GM19351 (cell line): ENCODE measurements around the gene FLT3LG.
A peak's percentile ranks its signal among the peaks of the same experiment; 100 is the strongest.

Experiments
- ATAC-seq: cut with Tn5 transposase; IDR thresholded peaks from one replicate; pipeline ENCODE4 v1.9.1; 2021; ENCODE audit warnings: mild to moderate bottlenecking, moderate library complexity; ENCODE audit not compliant: unreplicated experiment

Gene FLT3LG

DNA sequence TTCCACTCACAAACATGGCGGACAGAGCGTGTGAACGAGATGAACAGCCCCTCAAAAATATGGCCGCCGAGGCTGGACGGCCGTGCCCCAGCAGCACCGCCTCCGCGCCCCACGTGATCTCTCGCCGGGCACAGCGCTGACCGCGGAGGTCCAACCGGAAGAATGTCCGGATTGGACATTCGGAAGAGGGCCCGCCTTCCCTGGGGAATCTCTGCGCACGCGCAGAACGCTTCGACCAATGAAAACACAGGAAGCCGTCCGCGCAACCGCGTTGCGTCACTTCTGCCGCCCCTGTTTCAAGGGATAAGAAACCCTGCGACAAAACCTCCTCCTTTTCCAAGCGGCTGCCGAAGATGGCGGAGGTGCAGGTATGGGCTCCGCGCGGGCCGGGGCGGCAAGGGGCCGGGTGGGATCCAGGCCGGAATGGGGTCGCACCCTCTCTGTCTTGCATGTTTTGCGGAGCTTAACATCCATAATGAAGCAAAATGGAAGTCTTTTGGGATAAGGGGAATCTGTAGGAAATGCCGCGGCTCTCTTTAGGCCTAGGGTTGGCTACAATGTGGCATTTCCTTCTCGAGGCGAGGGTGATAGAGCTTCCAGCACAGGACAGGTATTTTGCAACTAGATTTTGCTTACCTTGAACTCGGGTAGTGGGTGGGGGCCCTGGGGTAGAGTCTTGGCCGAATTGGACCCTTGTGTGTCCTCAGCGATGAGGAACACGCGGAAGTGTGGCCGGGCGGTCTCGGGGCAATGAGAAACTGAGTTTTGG lies 13.4 kb downstream of the FLT3LG start, which contains the start of gene RPL13A:
RPL13A (plus strand) TSS at position 332 of the 769 bp plus-strand sequence; CDS start at position 354, 22 bp downstream.
- peak; percentile 90 for ATAC-seq

DNA sequence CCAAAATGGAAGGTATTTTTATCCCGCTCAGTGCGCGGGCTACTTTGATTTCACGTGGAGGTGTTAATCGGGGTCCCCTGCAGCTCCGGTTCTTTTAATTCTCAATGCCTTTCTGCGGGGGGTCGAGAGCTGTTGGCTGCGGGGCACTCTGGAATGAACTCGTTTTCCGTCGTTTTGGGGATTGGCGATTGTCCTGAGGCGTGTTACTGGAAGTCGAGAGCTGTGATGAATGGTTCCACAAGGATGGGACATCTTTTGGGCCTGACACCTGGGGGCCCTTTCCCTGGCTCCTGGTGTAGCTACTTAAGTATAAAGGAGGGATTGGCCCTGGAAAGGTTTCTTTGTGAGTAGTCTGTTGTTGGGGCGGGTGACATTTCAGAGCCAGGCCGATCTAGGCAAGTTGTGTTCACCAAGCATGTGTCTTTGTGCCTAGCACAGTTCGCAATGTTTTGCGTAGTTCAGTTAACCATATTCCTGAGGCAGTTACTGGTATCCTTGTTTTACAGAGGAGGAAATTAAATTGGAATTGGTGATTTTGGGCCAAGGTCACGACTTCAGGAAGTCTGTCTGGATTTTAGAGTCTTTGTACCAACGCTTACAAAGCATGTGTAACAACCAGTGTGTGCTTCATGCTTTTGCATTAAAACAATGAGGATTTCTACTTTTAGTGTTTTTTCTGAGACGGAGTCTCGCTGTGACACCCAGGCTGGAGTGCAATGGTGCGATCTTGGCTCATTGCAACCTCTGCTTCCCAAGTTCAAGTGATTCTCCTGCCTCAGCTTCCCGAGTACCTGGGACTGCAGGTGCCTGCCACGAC lies 14.2 kb downstream of the FLT3LG start:
- no peak for ATAC-seq

DNA sequence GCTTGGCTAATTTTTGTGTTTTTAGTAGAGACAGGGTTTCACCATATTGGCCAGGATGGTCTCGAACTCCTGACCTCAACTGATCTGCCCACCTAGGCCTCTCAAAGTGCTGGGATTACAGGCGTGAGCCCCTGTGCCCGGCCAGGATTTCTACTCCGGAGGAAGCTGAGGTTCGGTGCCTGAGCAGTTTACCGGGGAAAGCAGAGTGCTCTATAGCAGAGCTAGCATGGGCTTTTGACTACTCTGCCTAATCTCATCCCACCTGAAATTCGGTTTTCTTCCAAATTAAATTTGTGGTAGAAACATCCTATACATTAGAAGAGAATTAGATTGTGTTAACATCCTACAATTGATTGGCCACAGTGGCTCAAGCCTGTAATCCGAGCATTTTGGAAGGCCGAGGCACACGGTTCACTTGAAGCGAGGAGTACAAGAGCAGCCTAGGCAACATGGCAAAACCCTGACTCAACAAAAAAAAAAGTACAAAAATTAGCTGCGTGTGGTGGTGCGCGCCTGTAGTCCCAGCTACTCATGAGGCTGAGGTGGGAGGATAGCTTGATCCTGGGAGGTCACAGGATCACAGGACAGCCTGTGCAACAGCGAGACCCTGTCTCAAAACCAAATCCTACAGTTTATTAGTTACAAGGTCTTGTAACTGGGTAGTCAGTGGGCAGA lies 15.0 kb downstream of the FLT3LG start:
- no peak for ATAC-seq

DNA sequence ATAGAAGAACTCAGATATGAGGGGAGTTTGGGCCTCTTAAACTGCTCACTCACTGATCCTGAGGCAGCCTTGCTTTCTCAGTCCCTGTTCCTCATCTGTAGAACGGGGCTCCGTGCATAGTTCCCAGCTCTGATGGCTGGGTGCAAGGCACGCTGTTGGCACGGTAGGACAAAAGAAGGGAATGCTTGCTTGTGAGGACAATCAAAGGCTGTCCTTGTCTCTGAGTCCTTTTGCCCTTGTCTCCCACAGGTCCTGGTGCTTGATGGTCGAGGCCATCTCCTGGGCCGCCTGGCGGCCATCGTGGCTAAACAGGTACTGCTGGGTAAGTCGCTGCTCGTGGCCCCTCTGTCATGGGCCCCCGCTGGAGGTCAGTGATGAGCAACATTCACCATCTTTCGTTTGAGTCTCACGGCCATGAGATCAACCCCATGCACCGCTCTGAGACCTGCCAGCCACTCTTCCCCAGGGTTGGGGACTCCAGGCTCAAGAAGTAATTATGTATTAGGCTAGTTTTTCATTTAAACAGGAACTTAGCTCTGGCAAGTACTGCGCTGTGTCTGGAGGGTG lies 15.7 kb downstream of the FLT3LG start:
- no peak for ATAC-seq

DNA sequence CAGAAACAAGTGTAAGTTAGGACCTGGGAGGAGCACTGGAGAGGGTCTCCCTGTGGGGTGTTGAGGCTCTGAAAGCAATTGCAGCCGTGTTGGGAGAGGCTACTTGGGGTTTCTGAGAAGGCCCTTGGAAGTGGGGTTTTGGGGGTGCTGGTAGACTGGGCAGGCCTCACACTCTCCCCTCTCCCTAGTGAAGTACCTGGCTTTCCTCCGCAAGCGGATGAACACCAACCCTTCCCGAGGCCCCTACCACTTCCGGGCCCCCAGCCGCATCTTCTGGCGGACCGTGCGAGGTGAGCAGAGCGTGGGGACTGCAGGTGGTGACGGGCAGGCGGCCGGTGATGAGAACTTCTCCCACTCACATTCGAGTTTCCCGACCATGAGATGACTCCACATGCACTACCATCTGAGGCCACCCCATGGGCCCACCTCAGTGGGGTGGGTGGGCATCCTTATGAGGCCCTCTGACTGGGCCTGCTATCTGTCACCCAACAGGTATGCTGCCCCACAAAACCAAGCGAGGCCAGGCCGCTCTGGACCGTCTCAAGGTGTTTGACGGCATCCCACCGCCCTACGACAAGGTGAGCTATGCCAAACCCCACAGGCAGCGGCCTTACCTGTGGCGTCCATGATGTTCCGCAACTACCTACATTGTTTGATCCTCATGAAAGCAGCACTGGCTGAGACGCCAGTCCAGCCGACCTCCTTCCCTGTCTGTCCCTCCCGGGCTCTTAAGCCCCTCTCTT lies 16.4 kb downstream of the FLT3LG start:
- no peak for ATAC-seq

DNA sequence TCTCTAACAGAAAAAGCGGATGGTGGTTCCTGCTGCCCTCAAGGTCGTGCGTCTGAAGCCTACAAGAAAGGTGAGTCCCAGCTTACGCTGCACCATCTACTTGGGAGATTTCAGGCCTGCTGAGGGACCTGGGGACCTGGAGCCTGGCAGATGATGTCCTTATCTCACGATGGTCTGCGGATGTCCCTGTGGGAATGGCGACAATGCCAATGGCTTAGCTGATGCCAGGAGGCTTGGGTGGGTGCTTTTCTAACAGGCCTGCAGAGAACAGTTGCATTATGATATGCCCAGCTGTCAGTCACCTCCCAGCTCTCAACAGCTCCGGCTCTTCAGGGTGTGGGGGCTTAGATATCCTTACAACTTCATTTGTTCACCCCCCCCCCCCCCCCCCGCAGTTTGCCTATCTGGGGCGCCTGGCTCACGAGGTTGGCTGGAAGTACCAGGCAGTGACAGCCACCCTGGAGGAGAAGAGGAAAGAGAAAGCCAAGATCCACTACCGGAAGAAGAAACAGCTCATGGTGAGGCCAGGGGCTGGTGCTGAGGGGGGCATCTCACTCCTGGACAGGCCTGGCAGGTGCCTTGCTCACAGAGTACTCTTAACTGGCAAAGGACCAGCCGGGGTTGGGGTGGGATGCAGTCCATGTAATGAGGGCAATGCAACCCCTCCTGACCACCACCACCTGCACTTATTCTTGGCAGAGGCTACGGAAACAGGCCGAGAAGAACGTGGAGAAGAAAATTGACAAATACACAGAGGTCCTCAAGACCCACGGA lies 17.2 kb downstream of the FLT3LG start:
- no peak for ATAC-seq

DNA sequence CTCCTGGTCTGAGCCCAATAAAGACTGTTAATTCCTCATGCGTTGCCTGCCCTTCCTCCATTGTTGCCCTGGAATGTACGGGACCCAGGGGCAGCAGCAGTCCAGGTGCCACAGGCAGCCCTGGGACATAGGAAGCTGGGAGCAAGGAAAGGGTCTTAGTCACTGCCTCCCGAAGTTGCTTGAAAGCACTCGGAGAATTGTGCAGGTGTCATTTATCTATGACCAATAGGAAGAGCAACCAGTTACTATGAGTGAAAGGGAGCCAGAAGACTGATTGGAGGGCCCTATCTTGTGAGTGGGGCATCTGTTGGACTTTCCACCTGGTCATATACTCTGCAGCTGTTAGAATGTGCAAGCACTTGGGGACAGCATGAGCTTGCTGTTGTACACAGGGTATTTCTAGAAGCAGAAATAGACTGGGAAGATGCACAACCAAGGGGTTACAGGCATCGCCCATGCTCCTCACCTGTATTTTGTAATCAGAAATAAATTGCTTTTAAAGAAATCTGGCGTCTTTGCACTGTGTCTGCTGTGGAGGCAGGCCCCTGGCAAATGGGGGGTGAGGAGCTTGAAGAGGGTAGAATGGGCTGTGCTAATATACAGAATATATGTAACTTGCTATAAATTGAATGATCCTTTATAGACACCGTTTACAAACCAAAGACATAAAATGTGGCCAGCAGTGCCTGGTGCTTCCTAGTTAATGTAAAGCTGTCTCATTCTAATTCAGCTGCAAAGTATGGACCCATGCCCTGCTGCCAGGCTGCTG lies 18.0 kb downstream of the FLT3LG start:
- ATAC-seq = no peak

DNA sequence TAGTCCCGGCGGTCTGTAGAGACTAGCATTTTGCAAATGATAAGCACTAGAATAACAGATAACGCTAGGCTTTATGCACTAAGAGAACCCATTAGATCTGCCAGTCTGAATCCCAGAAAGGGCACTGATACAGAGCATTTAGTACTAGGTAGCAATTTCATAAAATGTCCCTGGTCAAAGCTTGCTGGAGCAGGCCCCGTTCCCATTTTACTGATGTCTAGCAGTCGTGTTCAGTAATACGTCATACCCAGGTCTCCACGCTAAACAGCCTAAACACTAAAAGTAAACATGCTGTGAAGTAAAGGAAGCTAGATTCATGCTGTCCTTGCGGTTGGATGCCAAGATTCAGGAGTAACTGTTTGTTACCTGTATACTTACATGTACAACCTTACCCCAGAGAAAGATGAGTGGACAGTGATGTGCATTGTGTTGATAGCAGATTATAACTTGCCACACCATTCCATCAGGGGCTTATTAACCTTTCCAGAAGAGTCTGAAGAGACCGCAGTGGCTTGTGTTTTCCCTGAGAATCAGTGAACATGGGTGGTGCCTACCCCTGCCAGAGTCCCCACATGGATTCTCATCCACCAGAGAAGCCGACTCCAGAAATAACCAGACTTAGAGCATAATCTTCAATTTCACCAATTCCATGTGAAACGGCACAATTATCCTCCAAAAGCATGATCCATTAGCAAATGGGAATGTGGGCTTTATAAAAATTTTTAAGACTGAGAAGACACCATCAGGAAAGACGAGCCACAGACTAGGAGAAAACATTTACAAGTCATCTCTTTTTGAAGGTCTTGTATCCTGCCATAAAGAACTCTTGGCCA lies 18.8 kb downstream of the FLT3LG start:
- no peak for ATAC-seq

DNA sequence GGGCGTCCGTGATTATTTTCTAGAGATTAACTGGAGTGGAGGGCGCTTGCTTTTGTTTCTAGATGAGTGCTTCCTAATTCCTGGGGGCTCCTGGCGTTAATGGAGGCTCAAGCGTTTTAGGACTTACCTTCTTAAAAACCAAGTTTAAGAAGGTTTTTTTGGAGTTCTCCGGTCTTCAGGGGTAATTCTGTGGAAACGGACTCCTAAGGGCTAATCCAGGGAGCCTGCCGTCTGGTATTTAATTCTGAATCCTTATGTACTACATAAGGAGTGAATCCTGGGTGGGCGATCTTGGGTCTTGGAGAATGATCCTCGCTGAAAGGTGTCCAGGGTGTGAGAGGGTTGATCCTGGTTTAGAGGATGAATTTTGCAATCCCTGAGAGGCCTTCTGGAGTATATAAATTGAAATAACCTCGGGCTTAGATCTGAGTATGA lies 22.6 kb downstream of the FLT3LG start:
- ATAC-seq = no peak

DNA sequence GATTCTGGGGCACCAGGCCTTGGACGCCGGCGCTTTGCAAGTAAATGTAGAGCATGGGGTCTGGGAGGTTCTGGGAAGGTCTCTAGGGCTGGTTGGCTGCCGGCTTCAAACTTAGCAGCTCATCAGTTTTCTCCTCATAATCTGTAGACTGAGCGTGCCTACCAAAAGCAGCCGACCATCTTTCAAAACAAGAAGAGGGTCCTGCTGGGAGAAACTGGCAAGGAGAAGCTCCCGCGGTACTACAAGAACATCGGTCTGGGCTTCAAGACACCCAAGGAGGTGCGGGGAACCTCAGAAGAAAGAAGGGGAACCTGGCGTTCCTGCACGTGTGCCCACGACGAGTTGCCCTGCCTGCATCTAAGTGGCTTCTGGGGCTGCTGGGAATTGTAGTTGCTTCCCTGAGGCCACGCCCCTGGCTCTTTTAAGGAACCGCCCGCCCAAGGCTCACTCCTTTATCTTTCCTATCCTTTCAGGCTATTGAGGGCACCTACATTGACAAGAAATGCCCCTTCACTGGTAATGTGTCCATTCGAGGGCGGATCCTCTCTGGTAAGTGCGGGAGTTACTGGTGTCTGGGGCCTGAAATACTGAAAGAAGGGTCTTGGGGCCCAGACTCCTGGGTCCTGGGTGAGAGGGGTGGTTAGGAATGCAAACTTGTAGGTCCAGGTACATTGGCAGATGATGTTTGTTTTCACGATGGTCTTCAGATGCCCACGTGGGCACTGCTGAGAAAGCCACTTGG lies 23.2 kb downstream of the FLT3LG start:
- ATAC-seq = no peak

DNA sequence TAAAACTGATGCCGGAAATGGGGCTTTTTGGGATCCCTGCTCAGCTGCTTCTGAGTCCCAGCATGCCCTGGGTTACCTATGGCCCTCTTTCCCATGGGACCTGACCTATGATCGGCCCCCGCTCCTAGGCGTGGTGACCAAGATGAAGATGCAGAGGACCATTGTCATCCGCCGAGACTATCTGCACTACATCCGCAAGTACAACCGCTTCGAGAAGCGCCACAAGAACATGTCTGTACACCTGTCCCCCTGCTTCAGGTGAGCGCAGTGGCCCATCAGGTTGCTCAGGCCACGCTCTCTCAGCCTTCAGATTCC lies 23.7 kb downstream of the FLT3LG start:
- ATAC-seq = no peak

DNA sequence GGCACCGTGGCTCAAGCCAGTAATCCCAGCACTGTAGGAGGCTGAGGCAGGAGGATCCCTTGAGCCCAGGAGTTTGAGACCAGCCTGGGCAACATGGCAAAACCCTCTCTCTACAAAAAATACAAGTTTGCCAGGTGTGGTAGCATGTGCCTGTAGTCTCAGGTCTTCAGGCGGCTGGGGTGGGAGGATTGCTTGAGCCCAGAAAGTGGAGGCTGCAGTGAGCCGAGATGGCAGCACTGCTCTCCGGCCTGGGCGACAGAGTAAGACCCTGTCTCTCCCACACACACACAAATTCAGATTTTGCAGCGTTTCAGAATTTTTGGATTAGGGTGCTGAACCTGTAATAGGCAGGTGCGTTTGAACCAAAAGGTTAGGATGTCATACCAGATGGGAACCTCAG lies 24.5 kb downstream of the FLT3LG start:
- no peak for ATAC-seq

DNA sequence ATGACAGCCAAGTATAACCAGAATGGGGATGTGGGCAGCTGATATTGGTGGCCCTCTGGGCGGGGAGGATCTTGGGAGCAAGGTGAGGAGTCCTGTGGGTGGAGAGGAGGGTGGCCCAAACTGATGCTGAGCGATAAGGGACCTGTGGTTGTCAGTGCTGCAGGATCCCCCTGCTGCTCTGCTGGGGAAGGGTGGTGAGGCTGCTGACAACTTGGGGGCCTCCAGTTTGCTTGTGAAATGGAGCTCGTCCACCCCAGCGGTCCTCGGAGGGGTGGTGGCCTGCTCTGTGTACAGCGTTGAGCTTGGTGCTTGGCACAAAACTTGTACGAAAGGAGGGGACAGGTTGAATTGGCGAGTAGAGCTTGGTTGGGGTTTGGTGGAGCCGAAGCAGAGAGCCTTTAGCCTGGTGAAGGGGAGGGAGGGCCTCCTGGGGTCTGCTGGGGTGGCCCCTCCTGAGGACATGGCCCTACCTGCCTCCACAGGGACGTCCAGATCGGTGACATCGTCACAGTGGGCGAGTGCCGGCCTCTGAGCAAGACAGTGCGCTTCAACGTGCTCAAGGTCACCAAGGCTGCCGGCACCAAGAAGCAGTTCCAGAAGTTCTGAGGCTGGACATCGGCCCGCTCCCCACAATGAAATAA lies 25.1 kb downstream of the FLT3LG start:
- ATAC-seq = no peak

DNA sequence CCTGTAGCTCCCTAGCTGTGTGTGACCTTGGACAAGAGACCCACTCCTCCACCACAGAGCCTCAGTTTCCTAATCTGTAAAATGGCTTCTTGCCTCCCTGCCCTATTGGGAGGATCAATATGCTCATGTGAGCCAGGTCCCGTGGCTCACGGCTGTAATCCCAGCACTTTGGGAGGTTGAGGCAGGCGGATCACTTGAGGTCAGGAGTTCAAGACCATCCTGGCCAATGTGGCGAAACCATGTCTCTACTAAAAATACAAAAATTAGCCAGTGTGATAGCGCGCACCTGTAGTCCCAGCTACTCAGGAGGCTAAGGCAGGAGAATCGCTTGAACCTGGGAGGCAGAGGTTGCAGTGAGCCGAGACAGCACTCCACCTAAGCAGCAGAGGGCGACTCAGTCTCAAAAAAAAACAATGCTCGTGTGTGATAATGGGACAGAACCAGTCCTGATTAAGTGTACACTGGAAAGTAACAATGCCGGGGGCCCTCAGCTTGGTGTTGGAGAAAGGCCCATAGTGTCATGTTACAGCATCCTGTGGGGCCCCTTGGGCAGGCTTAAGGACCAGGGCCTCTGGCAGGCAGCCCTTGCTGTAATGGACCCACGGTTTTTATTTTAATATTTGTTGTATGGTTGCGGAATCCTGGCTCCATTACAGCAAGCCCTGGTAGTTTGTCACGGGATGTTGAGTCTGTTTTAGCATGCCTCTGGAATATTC lies 29.0 kb downstream of the FLT3LG start:
- ATAC-seq = no peak

DNA sequence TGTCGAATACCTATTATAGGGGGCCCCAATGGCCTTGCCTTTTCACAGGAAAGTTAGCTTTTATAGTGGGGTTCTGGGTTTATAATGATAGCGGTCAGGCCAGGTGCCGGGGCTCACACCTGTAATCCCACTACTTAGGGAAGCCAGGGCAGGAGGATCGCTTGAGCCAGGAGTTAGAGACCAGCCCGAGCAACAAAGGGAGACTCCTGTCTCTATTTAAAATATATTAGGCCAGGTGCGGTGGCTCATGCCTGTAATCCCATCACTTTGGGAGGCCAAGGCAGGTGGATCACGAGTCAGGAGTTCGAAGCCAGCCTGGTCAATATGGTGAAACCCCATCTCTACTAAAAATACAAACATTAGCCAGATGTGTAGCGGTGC lies 29.6 kb downstream of the FLT3LG start:
- ATAC-seq = no peak

DNA sequence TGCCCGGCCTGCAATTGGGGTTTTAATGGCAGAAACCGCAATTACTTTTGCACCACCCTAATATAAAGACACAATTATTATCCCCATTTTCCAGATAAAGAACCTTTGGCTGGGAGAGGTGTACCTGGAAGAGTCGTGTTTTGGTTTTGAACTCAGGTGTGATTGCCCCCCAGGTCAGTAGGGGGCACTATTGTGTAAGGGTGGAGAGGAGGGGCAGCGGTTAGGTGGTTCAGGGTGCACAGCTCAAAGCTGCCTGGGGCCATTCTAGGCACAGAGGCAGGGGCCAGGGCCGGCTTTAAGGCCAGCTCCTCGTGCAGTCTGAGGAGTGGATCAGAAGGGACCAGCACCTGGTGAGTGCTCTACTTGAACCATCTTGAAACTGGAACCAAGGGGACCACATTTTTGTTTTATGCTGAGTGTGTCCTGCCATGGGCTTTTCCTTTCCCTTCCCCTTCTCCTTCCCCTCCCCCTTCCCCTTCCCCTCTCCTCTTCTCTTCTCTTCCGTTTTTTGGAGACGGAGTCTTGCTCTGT lies 32.6 kb downstream of the FLT3LG start:
- no peak for ATAC-seq
